ENCODE measurements around the gene CHAD.

CHAD gene

DNA sequence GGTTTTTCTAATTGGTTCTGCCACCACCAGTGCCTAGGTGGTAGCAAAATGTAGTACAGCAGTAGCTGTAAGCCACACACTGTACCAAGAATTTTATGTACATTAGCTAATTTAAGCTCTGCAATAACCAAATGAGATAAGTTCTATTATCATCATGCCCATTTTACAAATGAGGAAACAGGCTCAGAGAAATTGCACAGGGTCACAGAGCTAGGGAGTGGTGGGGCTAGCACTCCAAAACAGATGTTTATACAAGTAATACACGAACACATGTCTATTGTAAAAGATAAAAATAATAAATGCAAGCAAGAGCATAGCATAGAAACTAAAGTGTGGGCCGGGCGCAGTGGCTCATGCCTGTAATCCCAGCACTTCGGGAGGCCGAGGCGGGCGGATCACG is 23.5 kb upstream of the CHAD start:
- H3K27ac ChIP-seq = no peak overlapping the region
- TF ChIP-seq ZFX (IDR thresholded peaks at IDR 0.05) = no peak
- TF ChIP-seq, protein P1, sequence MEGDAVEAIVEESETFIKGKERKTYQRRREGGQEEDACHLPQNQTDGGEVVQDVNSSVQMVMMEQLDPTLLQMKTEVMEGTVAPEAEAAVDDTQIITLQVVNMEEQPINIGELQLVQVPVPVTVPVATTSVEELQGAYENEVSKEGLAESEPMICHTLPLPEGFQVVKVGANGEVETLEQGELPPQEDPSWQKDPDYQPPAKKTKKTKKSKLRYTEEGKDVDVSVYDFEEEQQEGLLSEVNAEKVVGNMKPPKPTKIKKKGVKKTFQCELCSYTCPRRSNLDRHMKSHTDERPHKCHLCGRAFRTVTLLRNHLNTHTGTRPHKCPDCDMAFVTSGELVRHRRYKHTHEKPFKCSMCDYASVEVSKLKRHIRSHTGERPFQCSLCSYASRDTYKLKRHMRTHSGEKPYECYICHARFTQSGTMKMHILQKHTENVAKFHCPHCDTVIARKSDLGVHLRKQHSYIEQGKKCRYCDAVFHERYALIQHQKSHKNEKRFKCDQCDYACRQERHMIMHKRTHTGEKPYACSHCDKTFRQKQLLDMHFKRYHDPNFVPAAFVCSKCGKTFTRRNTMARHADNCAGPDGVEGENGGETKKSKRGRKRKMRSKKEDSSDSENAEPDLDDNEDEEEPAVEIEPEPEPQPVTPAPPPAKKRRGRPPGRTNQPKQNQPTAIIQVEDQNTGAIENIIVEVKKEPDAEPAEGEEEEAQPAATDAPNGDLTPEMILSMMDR (conservative IDR thresholded peaks at IDR 0.05) = no peak

DNA sequence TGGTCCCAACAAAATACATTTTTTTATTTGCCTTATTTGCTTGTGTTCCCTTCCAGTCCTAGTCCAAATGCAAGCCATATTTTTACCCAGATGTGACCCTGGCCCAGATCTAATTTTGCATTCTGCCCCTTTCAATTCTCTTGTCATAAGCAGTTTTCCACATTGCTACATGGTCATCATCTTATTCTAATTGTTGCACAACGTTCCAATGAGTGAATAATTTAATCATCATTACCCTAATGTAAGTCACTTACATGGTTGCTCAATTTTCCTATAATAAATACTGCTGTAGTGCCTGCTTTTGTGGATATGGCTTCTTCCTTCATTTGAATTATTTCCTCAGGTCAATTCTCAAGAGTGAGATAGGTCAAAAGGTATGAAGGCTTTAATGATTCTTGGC is 22.8 kb upstream of the CHAD start:
- TF ChIP-seq, protein P1 (conservative IDR thresholded peaks at IDR 0.05) = no peak
- no peak for TF ChIP-seq ZFX (IDR thresholded peaks at IDR 0.05)
- no peak overlapping the region for H3K27ac ChIP-seq

DNA sequence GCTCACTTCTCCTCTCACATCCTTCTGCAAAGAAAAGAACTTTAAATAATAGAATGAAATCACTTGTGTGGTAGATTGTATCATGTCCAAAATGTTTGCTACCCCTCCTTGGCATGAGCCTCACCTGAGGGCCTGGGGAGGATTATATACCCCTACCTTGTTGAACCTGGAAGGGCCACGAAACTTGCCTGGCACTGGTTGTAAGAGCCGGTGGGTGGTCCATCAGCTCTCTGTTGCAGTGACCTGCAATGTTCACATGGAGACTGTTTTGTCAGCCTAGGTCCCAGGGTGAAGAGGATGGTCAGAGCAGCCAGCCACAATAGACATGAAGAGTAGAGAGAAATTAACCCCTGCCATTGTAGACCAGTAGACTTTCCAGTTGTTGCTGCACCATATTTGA is 20.2 kb upstream of the CHAD start:
- no peak overlapping the region for H3K27ac ChIP-seq
- no peak for TF ChIP-seq ZFX (IDR thresholded peaks at IDR 0.05)
- TF ChIP-seq, protein P1 (conservative IDR thresholded peaks at IDR 0.05) = no peak

DNA sequence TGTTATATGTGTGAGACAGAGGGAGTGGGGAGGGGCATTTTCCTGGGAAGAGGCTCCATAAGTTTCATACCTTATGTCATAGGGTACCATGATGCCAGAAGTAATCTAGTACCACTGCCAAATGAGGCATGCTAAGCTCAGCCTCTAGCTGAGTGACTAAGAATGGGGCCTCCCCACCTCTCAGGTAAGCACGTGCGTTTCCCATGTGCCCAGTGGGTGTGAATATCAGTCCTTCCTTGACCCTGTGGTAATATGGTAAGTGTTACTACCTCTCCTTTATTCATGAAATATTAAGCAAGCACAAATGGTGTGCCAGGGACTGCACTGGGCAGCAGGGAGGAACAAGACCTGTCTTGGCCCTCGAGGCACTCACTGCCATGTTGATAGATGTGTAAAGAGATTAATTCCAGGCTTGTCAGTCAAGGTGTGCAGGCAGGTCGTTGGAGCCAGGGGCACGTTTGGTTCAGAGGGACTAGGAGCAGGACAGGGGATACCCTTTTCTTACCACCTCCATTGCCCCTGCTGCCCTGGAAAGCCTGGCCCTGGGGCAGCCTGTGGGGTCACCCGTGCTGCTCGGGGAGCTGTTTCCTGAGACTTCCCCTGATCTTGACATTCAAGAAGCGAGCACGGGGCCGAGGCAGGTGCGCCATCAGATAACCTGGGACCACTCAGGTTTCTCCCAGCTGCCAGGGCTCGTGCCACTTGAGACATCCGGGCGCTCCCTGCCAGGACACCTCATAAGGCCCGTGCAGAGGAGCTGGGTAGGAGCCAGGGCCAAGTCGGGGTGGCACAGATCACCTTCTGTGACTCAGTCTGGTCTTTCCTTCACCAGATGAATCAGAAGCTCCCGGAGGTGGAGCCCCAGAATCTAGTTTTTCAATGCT is 18.8 kb upstream of the CHAD start:
- TF ChIP-seq, protein P1 (conservative IDR thresholded peaks at IDR 0.05) = no peak
- no peak for TF ChIP-seq ZFX (IDR thresholded peaks at IDR 0.05)
- H3K27ac ChIP-seq = no peak overlapping the region

DNA sequence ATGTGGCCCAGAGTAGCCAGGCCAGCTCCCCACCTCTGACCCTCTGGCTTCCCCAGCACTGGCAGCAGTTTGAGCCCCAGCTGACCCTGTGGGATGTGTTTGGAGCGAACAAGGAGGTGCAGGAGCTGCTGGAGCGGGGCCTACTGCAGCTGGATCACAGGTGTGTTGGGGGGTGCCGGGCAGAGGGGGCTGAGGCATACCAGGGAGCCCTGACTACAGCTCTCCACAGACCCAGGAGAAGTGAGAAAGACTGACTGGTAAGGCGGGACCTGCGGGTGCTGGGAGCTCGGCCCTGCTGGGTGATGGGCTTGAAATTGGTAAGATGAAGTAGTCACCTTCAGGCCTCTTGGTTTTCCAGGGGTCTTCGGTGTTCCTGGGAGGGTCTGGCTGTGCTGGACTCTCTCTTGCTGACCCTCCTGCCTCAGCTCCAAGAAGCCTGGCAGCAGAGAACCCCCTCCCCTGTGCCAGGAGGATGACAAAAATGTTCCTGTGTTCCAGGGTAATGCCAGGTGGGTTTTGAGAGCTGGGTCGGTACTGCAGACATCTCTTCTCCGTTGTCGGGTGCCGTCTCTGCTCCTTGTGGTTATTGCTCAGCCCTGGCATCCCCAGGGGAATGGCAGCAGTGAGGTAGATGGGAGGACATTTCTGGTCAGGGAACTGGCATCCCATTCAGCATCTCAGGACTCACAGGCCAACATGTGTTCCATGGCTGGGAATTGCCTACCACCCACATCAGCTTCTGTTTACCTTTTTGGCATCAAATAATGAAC is 15.9 kb upstream of the CHAD start:
- no peak for TF ChIP-seq ZFX (IDR thresholded peaks at IDR 0.05)
- TF ChIP-seq, protein P1 (conservative IDR thresholded peaks at IDR 0.05) = no peak

DNA sequence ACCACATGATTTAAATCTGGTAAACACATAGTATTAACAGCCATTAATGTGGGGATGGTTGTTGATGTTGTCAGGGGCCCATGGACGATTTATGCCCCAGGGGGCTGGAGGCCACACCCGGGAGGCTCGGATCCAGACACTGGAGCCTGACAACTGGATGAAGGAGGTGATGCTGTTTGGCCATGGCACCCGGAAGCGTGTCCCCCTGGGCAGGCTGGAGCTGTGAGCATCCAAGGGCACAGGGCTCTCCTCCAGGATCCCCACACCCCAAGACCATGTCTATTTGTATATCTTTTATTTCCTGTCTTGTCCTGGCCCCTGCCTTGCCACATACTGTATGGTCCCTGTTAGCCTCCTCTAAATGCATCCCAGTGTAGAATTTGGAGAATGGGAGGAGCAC is 14.6 kb upstream of the CHAD start:
- no peak overlapping the region for H3K27ac ChIP-seq
- no peak for TF ChIP-seq ZFX (IDR thresholded peaks at IDR 0.05)

More for the DNA sequence above, 15.9 kb upstream of the CHAD start:
- H3K27ac ChIP-seq = no peak overlapping the region

DNA sequence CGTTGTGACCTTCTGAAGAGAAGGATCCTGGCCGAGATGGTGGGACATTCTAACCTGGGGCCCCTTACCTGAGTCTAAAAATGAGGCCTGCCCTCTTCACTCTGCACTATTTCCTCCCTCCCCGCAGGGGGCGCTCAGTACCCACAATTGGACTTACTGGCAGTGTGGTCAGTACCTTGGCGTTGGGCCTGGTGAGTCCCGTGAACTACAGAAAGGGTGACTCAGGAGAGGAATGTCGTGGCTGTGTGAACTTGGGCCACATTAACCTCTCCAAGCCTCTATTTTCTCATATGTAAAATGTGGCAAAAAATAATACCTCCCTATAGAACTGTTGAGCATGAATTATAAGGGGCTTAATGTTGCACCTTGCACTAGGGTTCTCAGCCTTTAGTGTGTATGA is 13.8 kb upstream of the CHAD start:
- peak overlapping the region; percentile 27 for H3K27ac ChIP-seq
- TF ChIP-seq, protein P1 (conservative IDR thresholded peaks at IDR 0.05) = peak; percentile 94
- no peak for TF ChIP-seq ZFX (IDR thresholded peaks at IDR 0.05)

Measured in C4-2B (cell line).